ENCODE data around the gene SCUBE1.

SCUBE1 gene

GRCh38 chr22:43234264-43234988 lies 108.7 kb downstream of the SCUBE1 start:
- no peak for DNase-seq

- no peak for DNase-seq
Measured at GRCh38 chr22:43233529-43233928, 109.6 kb downstream of the SCUBE1 start.

- DNase-seq, result no peak
Measured at GRCh38 chr22:43232445-43232844, 110.7 kb downstream of the SCUBE1 start.

GRCh38 chr22:43231724-43232034 lies 111.5 kb downstream of the SCUBE1 start:
- no peak for DNase-seq

GRCh38 chr22:43230971-43231723 lies 112.0 kb downstream of the SCUBE1 start:
- DNase-seq, result peak; percentile 74 to 77

- DNase-seq, result no peak
Measured at GRCh38 chr22:43230571-43230970, 112.6 kb downstream of the SCUBE1 start.

GRCh38 chr22:43228863-43229262 lies 114.3 kb downstream of the SCUBE1 start:
- DNase-seq, result no peak

- peak; percentile 30 to 50 for DNase-seq
Measured at GRCh38 chr22:43228330-43228729, 114.8 kb downstream of the SCUBE1 start.

- no peak for DNase-seq
Measured at GRCh38 chr22:43227239-43227630, 115.9 kb downstream of the SCUBE1 start.

GRCh38 chr22:43226377-43227238 lies 116.6 kb downstream of the SCUBE1 start:
- no peak for DNase-seq

GRCh38 chr22:43225609-43226008 lies 117.6 kb downstream of the SCUBE1 start:
- DNase-seq, result no peak

- DNase-seq, result no peak
Measured at GRCh38 chr22:43222987-43223386, 120.2 kb downstream of the SCUBE1 start.

- DNase-seq, result no peak
Measured at GRCh38 chr22:43222262-43222661, 120.9 kb downstream of the SCUBE1 start.

- DNase-seq, result no peak
Measured at GRCh38 chr22:43220625-43221380, 122.4 kb downstream of the SCUBE1 start.

GRCh38 chr22:43218786-43219185 lies 124.4 kb downstream of the SCUBE1 start:
- DNase-seq, result no peak

GRCh38 chr22:43217285-43218030 lies 125.7 kb downstream of the SCUBE1 start:
- DNase-seq, result no peak

GRCh38 chr22:43216738-43217137 lies 126.4 kb downstream of the SCUBE1 start:
- no peak for DNase-seq

- DNase-seq, result no peak
Measured at GRCh38 chr22:43213962-43214361, 129.2 kb downstream of the SCUBE1 start.

GRCh38 chr22:43213051-43213450 lies 130.1 kb downstream of the SCUBE1 start:
- no peak for DNase-seq

GRCh38 chr22:43212434-43212952 lies 130.7 kb downstream of the SCUBE1 start:
- DNase-seq, result no peak

GRCh38 chr22:43211941-43212433 lies 131.2 kb downstream of the SCUBE1 start:
- no peak for DNase-seq
